WERI-Rb-1 (cell line): Measurements from ENCODE around the gene NPLOC4.

Experiments used
- DNase-seq: peaks from one replicate; pipeline ENCODE4 v3.0.0-alpha.2; 2020
- H3K27ac ChIP-seq: fragments of 250-450 bp; sonication (Bioruptor Pico); 2 replicates; pipeline ENCODE4 v1.5.1; 2020; ENCODE audit warnings: mild to moderate bottlenecking, moderate library complexity
- H3K27me3 ChIP-seq: fragments of 250-450 bp; sonication (Bioruptor Pico); 2 replicates; pipeline ENCODE4 v1.5.1; 2021; ENCODE audit warnings: mild to moderate bottlenecking, low read depth, moderate library complexity; ENCODE audit not compliant: insufficient read depth, severe bottlenecking
- H3K36me3 ChIP-seq: fragments of 250-450 bp; sonication (Bioruptor Pico); 2 replicates; pipeline ENCODE4 v1.5.1; 2020; ENCODE audit warnings: mild to moderate bottlenecking, moderate library complexity
- H3K4me3 ChIP-seq: 2 replicates; pipeline ENCODE4 v1.5.1; 2011; ENCODE audit warnings: low read depth, mild to moderate bottlenecking, control low read depth, low read length
- H3K9me3 ChIP-seq: fragments of 250-450 bp; sonication (Bioruptor Pico); 2 replicates; pipeline ENCODE4 v1.5.1; 2021; ENCODE audit warnings: mild to moderate bottlenecking, moderate library complexity; ENCODE audit not compliant: severe bottlenecking
- CTCF ChIP-seq: IDR thresholded peaks from 2 replicates; pipeline ENCODE4 v1.5.1; 2011; ENCODE audit warnings: low read depth, mild to moderate bottlenecking, control low read depth, inconsistent platforms, low read length

The NPLOC4 gene

GRCh38 chr17:81540676-81541027, 96.3 kb downstream of the NPLOC4 start:
- TF ChIP-seq CTCF, result no peak
- Histone ChIP-seq H3K4me3 (no peak overlapping the region), H3K9me3 (peaks cover 2% of the 10 kb centered on the region), H3K36me3 (peaks cover 71% of the 10 kb centered on the region), H3K27me3 (no peaks in the 10 kb centered on the region), H3K27ac (no peak overlapping the region)
- DNase-seq, result no peak

GRCh38 chr17:81539961-81540675, 96.8 kb downstream of the NPLOC4 start:
- Histone ChIP-seq H3K27me3 (no peaks in the 10 kb centered on the region), H3K36me3 (peaks cover 66% of the 10 kb centered on the region), H3K9me3 (peaks cover 2% of the 10 kb centered on the region), H3K4me3 (no peak overlapping the region), H3K27ac (peak overlapping the region; percentile 77)
- TF ChIP-seq CTCF, result no peak
- DNase-seq, result no peak

- DNase-seq, result no peak
- peaks cover 60% of the 10 kb centered on the region for H3K36me3 ChIP-seq
Measured at GRCh38 chr17:81539571-81539900, 97.4 kb downstream of the NPLOC4 start.

GRCh38 chr17:81538651-81539570, 98.0 kb downstream of the NPLOC4 start:
- Histone ChIP-seq H3K9me3 (peaks cover 2% of the 10 kb centered on the region), H3K4me3 (no peak overlapping the region), H3K36me3 (peaks cover 54% of the 10 kb centered on the region), H3K27ac (peak overlapping the region; percentile 77), H3K27me3 (no peaks in the 10 kb centered on the region)
- no peak for DNase-seq
- TF ChIP-seq CTCF, result no peak

More at GRCh38 chr17:81539571-81539900, 97.4 kb downstream of the NPLOC4 start:
- TF ChIP-seq CTCF, result no peak
- Histone ChIP-seq H3K4me3 (no peak overlapping the region), H3K27ac (peak overlapping the region; percentile 77), H3K27me3 (no peaks in the 10 kb centered on the region), H3K9me3 (peaks cover 2% of the 10 kb centered on the region)

GRCh38 chr17:81537856-81538555, 98.9 kb downstream of the NPLOC4 start:
- DNase-seq, result peak; percentile 95
- peaks cover 45% of the 10 kb centered on the region for H3K36me3 ChIP-seq
- H3K27ac ChIP-seq, result peak overlapping the region; percentile 77

More at GRCh38 chr17:81537856-81538555, 98.9 kb downstream of the NPLOC4 start:
- Histone ChIP-seq H3K4me3 (no peak overlapping the region), H3K9me3 (peaks cover 2% of the 10 kb centered on the region), H3K27me3 (no peaks in the 10 kb centered on the region)
- no peak for TF ChIP-seq CTCF
